ENCODE data around the gene PLXNA4.

GRCh38 chr7:132117636-132118035, 458.6 kb downstream of the PLXNA4 start:
- TF ChIP-seq POLR2A (IDR thresholded peaks at IDR 0.05) (no peak), CTCF (IDR thresholded peaks at IDR 0.05) (no peak)

Measured in lower leg skin (tissue), 3 donors.